T-helper 2 cell treated with Interferon-gamma antibody and Interleukin-4, amounts not matched to agents 100 ng/mL and 5 ng/mL, for 36 hours (primary cell): Measurements from ENCODE around the gene GIT1. TPM values are rescaled to one million over a fixed set of nuclear protein-coding genes. Genes with fewer than 3 reads are reported as not detected.

Experiments
- intact Hi-C: fragments of 100-400 bp; cut with micrococcal nuclease; formaldehyde crosslinking; loops from one replicate; pipeline ENCODE4 v1.15.1; 2023
- total RNA-seq: library from RNA; stranded (reverse); gene quantifications from 2 replicates; pipeline ENCODE4 v1.2.3, GENCODE V29; 2022

Gene GIT1
- total RNA-seq, 1 donor from 2014 or later, result 66.7 TPM

DNA sequence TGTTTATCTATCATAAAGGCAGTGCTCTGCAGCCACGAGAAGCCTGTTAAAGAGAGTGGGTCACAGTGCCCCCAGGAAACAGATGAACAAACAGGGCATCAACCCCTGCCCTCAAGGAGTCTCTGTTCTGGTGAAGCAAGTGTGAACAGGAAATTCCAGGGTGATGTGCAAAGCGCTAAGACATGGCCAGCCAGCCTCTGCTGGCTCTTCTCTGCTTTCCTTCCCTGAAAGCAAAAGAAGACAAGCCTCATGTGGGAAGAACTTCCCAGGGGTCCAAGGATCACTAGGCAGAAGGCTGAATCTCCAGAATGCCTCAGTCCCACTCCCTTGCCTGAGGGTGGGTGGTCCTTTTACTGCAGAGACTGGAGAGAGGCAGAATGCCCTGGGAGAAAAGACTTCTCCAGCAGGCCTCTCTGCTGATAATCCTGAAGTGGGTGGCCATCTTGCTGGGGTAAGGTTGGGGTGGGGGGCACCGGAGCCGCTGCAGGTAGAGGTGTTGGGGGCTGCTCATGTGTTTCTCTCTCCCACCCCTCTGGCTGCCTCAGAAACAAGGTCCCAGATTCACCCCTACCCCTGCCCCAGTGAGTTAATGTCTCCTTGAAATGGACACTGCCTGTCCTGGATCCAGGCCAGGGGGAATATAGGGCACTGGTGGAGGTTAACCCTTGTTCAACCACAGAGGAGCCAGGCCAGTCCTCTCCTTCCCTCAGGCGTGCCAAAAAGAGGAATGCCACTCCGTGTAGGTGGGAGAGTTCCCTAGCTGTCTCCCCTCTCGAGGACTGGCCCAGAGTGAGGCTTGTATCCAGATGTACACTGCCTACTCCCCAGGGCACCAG is 5.9 kb upstream of the GIT1 start:
- intact Hi-C loops, result no loop called here

DNA sequence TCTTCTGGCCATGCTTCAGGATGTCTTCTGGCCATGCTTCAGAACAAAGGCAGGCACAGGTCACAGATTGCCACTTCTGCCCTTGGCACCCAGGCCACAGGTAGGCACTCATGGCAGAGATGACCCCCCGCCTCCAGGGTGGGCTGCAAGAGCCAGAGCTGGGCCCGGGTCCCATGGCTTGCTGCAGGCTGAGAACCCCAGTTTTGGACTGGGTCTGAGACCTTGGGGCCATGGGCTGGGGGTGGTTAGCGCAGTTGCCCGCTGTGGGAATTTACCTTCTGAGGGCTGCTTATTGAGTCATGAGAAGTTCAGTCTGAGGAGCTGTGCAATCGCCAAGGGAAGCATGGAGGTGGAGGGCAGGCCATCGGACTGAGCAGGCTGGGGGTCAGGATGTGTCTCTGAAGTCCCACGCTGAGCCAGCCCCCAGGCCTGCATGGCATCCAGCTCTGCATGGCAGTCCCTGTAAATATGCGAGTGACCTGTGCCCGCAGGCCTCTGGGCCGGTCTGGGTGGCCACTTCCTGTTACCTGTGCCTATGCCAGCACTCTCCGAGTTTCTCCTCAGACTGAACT is 5.2 kb upstream of the GIT1 start:
- intact Hi-C loops, result no loop called here

GRCh38 chr17:29593591-29594518 is 4.4 kb upstream of the GIT1 start:
- intact Hi-C loops, result no loop called here

DNA sequence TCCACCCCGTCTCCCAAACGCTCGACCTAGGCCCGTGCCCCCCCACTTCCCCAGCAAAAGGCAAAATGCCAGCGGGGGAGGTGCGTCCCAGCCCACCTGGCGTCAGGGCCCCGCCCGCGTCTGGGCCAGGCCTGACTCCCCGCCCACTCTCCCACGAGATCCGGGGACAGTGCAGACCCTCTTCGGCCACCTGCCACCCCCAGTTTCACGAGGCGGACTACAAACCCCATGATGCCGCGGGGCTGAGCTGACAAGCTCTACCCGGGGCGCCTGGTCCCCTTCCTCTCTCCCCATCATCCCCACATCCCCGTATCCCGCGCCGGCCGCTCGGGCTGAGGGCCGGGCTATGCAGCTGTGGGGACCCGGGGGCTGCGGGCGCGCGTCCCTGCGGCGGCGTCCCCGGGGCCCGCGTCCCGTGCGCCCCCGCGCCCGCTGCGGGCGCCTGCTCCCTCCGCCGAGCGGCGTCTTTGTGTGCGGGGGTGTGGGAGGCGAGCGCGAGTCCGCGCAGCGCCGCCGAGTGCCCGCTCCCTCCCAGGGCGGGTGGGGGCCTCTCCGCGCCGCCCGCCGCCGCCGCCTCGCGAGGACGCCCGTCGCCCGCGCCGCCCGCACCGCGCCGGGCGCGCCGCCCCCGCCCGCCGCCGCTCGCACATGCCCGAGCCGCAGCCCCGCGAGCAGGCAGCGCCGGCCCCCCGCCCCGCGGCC is 3.6 kb upstream of the GIT1 start, which contains the start of gene ANKRD13B:
Gene ANKRD13B, plus strand, starts transcription at position 283 of the 702 bp plus-strand sequence. CDS start 490 bp downstream, outside the sequence.
- intact Hi-C loops, result no loop called here

DNA sequence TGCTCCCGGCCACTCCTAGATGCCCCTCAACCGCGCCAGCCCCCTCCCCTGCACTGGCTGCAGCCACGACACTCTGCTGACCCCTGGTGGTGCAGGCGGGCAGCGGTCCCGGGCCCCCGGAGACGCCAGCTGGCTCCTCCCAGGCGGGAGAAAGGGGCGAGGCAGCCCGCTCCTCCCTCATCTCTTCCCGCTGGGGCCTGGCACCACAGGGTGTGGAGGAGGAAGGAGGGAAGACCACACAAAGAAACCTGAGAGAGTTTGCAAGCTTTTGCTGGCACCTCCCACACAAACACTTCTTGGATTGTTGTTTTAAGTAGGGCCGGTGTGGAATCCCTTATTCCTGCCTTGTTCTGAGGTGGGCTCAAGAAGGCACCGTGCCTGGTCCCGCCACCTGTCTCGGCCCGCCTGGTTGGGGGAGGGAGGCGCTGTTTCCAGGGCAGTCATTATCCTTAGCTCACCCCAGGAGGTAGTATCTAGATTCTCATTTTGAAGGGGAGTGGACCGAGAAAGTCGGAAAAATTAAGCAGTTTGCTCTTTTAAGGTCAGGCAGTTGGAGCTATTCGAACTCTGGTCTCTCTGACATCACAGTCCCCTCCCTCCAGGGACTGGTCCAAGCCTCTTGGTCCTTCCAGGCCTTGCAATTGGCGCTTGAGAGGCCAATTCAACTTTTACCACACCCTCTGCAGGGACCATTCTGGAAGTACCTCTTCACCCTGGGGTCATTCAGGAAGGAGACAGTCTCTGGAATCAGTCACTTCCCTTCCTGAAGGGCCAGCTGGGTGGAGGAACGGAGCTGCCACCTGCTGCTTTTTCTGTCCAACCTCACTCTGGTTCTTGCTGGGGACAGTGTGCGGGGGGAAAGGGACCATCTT is 2.5 kb upstream of the GIT1 start:
- intact Hi-C loops, result loop anchor here (1.0 kb wide), 1 partner anchor 24 kb away; the partner anchor contains the start of gene TP53I13

DNA sequence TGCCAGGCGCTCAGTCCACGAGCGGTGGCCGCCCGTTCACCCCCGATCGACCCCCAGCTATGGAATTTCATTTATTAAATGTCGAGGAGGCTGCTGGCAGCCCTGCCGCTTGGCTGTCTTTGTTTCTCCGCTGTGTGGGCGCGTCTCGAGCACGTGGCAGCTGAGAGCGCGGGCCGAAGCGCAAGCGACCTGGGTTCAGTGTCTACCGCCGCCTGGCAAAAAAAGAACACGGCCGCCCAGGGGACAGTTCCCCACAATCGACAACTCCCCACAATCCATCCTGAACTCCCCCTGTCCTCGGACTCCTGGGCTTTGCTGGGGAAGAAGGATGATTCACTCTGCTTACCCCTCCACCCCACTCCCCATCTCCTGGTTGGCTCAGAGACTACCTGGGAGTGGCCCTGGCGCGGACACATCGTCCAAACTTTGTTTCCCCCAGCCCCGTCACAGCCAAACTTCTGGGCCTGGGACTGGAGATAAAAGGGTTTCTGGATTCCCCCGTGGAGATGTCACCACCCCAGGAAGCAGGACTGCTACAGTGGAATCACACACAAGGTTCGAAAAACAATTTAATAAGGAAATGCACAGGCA is 1.8 kb upstream of the GIT1 start:
- intact Hi-C loops, result loop anchor here (1.0 kb wide), 1 partner anchor 23 kb away; the partner anchor contains the start of gene TP53I13

- intact Hi-C loops, result loop anchor here (1.0 kb wide), 1 partner anchor 22 kb away; the partner anchor contains the start of gene TP53I13
Observed at GRCh38 chr17:29590411-29591145, 1.1 kb upstream of the GIT1 start.

GRCh38 chr17:29588562-29589411 is 661 bp downstream of the GIT1 start:
- intact Hi-C loops, result loop anchor here (1.0 to 10.0 kb wide), 2 partner anchors 27 to 346 kb away; partner anchors contain the start of gene SSH2

DNA sequence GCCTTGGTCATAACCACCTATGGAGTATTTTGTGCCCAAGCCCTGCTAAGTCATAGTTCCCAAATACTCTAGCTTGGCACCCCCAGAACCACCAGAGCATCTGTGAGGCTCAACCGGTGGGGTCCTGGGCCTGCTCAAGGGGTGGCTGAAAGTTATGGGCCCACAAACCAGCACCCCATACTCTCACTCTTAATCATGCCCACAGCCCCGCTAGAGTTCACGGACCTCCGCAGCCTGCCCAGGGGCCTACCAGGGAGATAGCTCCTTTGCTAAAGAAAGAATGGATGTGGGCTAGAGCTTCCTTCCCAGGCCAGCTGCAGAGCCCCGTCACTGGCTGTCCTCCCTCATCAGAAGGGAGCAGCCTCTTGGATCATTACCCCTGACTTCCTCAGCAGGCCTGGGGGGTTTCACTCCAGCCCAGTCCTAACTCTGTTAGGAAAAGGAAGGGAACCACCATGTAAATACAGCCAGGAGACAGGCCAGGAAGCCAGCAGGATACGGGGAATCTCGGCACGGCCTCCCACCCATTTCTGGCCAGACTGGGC is 1.4 kb downstream of the GIT1 start:
- intact Hi-C loops, result loop anchor here (10.0 kb wide), 1 partner anchor 347 kb away; the partner anchor contains the start of gene SSH2

- intact Hi-C loops, result loop anchor here (10.0 kb wide), 1 partner anchor 347 kb away; the partner anchor contains the start of gene SSH2
Observed at GRCh38 chr17:29587591-29587990, 1.9 kb downstream of the GIT1 start.

DNA sequence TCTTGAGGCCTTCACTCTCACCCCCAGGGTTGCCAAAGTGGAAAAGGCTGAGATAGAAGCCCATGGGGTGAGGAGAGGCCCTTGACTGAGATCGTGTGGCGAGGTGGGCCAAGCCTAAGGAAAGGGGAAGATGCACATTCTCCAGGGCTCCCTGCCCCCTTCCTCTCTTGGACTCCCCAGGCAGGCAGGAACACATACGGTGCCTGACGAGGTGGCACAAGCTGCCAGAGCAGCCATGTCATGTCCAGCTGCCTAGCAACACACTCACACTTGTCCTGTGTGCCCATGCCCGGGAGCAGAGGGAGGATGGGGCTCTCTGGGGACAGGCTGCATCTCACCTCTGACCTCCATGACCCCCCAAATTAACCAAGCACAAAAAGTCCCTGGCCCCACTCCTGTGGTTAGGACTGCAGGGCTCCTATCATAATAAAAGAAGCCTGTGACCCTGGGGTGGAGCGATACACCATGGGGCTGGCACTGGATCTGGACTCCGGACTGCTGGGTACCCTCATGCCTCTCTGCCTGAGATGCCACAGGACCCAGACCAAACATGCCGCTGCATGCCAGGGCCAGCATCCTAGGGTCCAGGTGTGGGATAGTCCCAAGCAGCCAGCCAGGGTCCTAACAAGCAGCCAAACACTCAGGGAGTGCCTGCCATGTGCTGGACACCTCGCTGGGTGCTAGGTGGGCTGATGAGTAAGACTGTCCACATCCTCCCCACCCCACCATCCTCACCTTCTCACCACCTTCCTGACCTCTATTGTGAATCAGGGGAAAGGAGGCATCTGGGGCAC is 2.6 kb downstream of the GIT1 start:
- intact Hi-C loops, result loop anchor here (10.0 kb wide), 1 partner anchor 348 kb away; the partner anchor contains the start of gene SSH2

DNA sequence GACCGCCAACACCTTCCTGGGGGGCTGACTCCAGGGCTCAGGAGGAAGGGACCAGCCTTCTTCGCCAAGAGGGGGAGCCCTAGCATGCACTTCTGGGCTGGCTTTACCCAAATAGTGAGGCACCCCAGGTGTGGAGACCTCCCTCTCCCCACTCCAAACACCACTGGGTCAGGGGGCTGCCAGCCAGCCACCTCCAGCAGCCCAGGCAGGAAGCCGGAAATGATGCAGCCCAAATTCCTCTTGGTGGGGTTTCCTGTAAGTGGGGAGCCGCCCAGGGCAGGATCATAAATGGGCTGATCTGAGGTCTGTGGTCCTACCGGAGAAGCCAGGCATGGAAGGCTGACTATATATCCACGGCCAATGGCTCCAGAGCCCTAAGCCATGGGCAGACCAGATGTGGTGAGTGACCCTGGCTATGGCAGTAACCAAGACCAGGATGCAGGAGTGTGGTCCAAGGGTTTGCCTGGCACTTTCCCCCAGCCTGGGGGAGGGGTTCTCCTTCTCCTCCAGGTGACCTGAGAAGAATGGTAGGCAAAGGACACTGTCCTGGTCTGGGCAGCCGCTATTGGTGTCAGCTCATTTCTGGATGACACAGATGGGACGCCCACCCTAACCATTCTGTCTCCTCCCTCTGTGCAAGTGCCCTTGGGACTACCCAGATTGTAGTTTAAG is 4.2 kb downstream of the GIT1 start:
- intact Hi-C loops, result loop anchor here (10.0 kb wide), 1 partner anchor 350 kb away; the partner anchor contains the start of gene SSH2

- intact Hi-C loops, result loop anchor here (5.0 to 10.0 kb wide), 2 partner anchors 193 to 350 kb away; partner anchors contain the start of gene SSH2
Observed at GRCh38 chr17:29584452-29585079, 4.9 kb downstream of the GIT1 start.

- intact Hi-C loops, result loop anchor here (5.0 to 10.0 kb wide), 2 partner anchors 194 to 351 kb away; partner anchors contain the start of gene SSH2
Observed at GRCh38 chr17:29583324-29584248, 5.9 kb downstream of the GIT1 start.
